GM12891 (cell line): ENCODE results near the gene TCTA.

Source experiments
- POLR2A ChIP-seq: IDR thresholded peaks from 2 replicates; pipeline ENCODE4 v1.6.1; 2011; ENCODE audit warnings: low read depth, low read length, control low read depth
- POLR2AphosphoS5 ChIP-seq: IDR thresholded peaks from 2 replicates; pipeline ENCODE4 v1.6.1; 2011; ENCODE audit warnings: low read depth, low read length, control low read depth

DNA sequence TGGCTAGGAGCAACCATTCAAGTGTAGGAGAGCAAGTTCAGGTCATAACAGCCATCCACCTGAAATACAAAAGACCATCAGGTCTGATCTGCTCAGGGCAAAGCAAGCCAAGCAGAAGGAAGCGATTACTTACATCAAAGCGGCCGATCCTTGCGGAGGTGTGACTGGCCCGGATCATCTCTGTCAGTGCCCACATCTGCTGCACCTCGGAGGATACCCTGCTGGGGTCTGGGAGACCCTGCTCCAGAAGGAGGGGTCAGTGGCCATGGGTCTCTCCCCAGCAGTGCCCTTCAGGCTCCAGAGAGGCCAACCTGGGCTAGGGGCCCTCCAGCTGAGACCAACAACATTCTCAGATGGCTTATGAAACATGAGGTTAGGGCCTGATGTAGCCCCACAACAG is 12.6 kb downstream of the TCTA start:
- no peak for TF ChIP-seq POLR2A
- no peak for TF ChIP-seq POLR2AphosphoS5
